GM18951 (cell line): ENCODE data around the gene THOC5.

Experiments used
- POLR2A ChIP-seq: IDR thresholded peaks from 4 replicates; pipeline ENCODE4 v1.6.1; 2011; ENCODE audit warnings: mild to moderate bottlenecking; ENCODE audit not compliant: insufficient read length, insufficient read depth; ENCODE audit errors: extremely low read depth
- in situ Hi-C: fragments of 300-500 bp; cut with MboI; formaldehyde crosslinking; loops from one replicate; pipeline ENCODE4 v1.12.0; 2022; ENCODE audit warnings: low sequenced_read_pairs, mixed read lengths, inconsistent platforms; ENCODE audit not compliant: unreplicated experiment

The THOC5 gene

DNA sequence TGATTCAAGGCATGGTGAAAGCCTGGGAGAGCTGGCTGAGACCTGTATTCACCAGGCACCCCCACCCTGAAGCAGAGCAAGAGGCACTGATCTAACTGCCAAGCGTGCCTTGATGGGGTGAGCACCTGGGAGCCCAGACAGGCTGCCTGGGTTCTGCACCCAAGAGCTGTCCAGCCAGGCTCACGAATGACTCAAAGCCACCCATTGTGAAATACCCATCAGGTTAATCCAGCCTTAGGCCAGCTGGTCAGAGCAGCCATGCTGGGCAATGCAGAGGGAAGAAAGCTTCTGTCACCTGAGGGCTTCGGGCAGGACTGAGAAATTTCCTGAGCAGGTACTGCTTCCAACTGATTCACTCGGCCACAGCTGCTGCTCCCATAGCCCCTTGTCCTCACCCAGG lies 22.1 kb downstream of the THOC5 start:
- TF ChIP-seq POLR2A: no peak
- in situ Hi-C loops: no loop called here

DNA sequence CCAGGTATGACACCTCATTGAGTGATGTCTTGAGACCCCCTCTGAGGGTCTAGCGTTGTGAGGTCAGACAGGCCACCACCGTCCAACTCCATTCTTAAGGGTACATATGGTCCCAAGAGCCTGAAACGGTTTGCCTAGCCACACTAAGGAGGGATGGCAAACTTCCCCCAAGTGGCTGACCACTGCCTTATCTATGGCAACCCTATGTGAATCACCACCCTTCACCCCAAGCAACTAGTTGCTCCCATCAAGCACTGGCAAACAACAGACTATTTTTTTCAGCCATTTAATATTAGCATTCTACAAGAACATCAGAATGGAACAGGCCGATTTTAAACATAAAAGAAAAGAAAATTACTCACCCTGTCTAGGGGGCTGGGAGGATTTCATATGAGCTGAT lies 22.8 kb downstream of the THOC5 start:
- in situ Hi-C loops: no loop called here
- TF ChIP-seq POLR2A: no peak

DNA sequence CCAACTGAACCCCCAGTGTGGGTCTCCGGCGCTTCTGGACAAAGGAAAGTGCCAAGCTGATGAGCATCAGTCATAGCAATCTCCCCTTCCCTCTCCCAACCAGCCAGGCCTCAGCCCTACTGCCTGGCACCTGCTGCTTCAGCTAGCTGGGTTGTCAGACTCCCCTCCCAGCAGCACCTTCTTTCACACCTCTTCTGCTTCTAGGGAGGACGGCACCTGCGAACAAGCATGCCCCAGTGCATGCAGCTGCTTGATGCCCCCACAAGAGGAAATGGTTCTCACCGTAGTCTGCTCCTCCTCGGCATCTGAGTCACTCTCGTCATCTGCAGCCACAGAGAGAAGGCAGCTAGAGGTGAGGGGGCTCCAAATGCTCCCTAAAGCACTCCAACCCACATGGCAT lies 25.4 kb downstream of the THOC5 start:
- TF ChIP-seq POLR2A: no peak
- in situ Hi-C loops: no loop called here

DNA sequence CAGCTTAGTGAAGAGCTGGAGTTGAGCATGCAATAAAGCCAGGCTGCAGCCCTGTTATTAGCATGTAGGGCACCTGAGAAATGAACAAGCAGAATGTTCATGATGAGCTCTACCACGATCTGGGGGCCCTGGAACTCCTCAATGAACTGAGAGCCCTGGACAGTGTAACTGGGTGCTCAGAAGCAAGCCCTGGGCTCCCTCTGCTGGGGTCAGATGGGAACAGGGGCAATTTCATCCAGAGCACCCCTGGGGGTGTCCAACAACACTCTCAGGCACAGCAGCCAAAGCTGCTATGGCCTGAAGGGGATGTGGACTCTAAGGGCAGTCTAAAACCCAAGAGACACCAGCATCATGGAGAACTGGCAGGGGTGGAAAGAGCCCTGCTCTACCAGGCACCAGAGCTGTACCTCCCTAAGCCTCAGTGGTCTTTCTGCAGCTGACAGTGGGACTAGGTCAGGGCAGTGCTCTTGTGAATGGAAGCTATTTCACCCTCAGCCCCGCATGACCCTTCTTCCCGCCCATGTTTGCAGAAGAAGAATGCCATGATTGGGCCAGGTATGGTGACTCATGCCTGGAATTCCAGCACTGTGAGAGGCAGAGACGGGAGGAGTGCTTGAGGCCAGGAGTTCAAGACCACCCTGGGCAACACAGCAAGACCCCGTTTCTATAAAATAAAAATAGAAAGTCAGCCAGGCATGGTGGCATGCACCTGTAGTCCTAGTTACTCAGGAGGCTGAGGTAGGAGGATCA lies 28.9 kb downstream of the THOC5 start:
- in situ Hi-C loops: no loop called here
- TF ChIP-seq POLR2A: no peak

DNA sequence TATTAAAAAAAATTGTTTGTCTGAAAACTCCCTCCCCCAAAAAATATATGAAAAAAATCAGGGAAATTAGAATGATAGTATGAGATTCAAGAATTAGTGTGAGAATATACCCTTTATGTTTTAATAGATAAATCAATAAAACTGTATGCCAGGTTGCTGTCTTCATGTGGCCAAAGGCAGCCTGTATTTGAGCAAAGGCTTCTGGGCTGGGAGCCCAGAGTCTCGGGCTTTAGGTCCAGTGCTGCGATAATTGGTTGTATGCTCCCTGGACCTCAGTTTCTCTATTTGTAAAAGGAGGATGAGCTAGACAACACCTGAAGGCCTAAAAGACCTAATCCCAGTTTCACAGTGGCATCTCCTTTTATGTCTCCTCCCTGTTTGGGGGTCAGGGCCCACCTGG lies 29.8 kb downstream of the THOC5 start:
- in situ Hi-C loops: no loop called here
- no peak for TF ChIP-seq POLR2A

DNA sequence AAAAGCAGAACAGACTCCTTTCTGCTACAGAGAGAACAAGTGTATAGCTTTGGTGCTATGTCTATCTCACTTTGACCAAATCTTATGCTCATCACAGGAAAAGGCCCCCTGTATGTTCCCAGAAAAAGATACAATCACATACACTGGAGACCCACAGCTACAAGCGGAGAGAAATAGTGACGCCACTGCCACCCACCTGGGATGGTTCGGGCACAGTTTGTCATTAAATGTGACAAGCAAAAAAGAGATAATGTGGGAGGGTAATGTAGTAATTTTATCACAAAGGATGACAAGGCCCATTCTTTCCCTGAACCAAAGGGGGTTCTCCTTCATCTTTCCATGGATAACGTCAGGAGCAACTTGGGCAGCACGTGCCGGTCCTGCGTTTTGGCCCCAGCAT lies 32.0 kb downstream of the THOC5 start:
- in situ Hi-C loops: no loop called here

DNA sequence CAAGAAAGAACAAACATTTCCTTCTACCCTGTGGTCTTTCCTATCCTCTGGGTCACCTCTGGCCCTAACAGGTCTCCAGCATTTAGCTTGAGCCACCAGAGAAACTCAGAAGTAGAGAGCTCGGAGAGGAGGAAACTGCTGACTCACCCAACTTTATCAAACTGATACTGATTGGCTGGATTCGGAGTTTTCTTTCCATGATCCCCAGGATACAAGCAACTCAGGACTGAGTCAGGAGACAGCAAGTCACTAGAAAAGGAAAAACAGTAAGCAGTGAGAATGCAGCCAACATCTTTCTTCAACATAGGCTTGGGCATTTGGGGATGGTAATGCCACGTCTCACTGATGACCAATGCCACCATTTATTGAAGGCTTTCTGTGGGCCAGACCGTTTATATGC lies 32.7 kb downstream of the THOC5 start:
- in situ Hi-C loops: no loop called here
- TF ChIP-seq POLR2A: no peak

More for the DNA sequence above, 32.0 kb downstream of the THOC5 start:
- no peak for TF ChIP-seq POLR2A

DNA sequence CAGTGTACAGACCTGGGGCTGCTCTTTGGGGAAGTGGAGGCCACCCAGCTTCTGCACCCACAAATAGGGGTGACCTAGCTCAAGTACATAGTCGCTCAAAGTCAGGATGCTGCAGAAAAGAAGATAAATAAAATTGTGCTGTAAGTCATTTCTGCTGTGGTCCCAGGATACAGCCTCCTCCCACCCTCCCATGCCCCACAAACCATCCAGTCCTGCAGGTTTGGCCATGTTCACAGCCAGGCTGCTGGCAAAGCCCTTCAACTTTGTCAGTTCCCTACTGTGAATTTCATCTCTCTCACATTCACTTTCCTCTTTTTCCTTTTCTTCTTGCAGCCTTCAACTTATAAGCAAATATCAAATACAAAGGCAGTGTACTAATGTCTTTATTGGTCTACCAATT lies 33.6 kb downstream of the THOC5 start:
- in situ Hi-C loops: no loop called here
- TF ChIP-seq POLR2A: no peak

DNA sequence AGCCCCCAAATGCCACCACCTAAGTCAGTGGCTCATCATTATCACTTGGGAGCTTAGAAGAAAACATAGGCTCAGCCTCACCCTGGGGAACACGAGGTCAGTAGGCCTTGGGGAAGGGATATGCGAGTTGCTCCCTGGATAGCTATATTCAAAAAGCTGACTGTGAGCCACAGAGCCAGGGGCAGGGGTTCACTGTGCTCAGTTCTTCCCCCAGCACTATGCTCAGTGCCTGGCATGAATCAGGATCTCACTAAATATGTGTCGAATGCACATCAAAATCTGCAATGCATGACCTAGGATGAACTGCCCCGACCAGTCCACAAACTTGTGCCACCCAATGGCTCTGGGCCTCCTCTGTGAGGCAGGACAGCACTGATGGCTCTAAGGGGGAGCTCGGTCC lies 35.1 kb downstream of the THOC5 start:
- in situ Hi-C loops: no loop called here
- TF ChIP-seq POLR2A: no peak

DNA sequence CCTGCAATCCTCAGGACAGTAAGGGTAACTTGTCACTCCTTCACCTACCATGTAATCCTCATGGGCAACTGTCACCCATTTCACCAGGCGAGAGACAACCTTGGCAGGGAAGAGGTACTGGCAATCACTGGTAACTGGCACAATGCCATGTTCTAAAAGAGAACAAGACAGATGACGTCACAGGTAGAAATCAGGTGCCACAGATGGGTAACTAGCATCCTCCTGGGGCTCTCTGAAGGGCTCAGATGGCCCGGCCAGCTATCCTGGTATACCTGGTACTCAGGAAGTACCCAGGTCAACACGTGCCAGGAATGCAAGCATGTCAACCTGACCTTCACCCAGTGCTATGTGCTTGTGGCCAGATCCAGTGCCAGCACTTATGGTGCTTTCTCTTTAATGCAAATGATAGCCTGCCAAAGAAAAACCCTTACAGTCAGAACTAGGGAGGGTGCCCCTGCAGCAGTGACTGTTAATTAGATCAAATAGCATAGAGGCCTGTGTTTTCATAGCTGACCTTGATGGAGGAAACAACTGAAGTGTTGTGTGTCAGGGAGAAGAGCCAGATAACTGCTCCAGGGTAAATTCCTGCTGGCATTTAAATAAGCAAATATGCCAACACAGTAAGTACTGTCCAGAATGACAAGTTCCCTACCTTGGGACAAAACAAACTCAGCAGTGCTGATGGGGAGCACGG lies 36.2 kb downstream of the THOC5 start:
- TF ChIP-seq POLR2A: no peak
- in situ Hi-C loops: no loop called here

DNA sequence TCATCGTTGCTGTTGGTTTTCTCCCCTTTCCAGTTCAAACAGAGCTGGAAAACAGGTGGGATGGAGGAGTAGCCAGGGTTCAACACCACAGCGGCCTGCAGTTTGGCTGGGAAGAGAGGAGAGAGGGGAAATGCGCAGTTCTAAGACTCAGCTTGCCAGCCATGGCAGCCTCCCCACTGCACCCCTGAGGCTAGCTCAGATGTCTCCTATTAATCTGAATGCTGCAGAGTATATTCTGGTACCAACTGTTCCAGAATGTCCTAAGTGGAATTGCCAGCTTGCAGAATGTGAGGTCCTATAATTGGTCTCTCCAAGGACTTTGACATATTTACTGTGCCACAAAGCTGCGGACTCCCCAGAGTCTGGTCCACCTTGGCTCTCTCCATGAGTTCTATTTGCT lies 41.5 kb downstream of the THOC5 start:
- in situ Hi-C loops: no loop called here
- TF ChIP-seq POLR2A: no peak

DNA sequence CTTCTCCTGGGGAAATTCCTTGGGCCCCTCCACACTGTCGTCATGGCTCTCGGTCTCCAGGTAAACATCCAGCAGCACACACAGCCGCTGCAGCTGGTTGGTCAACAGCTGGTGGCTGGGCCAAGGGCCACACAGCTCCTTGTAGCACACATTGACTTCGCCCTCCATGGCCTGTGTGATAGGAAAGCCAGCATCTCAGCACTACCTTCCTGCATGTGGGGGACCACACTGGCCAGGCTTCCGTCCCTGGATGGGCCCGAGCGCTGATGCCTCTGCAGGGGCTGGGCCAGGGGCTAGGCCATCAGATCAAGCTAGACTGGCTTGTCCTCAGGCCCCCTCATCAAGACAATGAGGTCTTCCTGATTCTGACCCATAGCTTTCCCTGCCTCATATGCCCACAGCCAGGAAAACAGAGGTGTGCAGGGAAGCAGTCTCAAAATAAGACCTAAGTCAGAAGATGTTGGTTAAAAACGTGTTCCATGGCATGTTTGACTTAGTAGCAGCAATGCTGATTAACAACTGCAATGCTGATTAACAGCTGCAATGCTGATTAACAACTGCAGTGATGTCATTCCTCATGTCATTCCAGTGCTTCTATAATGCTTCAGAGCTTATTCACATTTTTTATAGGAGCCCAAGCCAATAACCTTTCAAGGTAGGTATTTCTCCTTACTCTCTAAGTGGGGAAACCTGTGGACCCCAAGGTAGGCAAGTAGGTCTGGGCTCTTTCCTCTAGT lies 42.3 kb downstream of the THOC5 start:
- no peak for TF ChIP-seq POLR2A
- in situ Hi-C loops: no loop called here

DNA sequence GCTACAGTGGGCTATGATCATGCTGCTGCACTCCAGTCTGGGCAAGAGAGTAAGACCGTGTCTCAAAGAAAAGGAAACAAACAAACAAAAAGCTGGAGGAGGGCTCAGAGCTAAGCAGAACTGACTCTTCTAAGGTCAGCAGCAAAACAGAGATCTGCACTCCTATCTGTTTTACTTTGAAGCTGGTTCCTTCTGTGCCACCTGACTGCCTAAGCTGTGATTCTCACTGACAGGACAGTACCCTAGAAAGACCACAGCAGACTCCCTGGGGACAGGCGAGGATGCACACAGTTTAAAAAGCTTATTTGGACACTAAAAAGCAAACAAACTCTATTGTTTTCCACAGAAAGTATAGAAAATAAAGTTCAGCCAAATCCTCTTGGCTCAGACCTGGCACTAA lies 43.0 kb downstream of the THOC5 start:
- in situ Hi-C loops: no loop called here

DNA sequence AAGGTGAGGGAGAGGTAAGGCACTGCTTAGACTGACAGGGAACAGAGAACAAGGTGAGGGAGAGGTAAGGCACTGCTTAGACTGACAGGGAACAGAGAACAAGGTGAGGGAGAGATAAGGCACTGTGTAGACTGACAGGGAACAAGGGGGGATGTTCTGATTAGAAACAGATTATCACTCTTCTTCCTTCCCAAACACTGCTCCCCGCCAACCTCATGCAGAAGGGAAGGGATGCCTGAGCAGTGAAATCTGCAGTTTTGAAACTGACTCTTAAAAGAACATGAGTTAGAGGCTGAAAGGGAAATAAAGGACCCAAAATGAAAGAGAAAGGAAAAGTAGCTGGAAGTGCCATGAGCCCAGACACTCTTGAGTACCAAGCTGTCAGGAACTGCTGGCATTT lies 43.7 kb downstream of the THOC5 start:
- in situ Hi-C loops: no loop called here
- no peak for TF ChIP-seq POLR2A

More for the DNA sequence above, 43.0 kb downstream of the THOC5 start:
- TF ChIP-seq POLR2A: no peak

DNA sequence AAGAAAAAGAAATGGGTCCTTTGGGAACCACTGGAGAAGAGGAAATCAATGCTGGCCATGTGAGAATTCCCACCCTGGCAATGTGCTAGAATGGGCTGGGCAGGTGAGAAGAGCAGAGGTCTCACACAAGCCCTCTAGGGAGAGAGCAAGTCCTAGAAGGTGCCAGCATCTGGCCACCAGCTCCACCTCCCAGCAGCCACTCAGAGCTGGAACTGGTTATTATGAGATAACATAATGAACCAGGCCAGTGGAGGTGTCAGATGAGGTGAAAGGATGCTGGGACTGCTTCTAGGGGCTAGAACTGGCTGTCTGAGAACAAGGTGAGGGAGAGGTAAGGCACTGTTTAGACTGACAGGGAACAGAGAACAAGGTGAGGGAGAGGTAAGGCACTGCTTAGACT lies 44.3 kb downstream of the THOC5 start:
- in situ Hi-C loops: no loop called here

More for the DNA sequence above, 44.3 kb downstream of the THOC5 start:
- TF ChIP-seq POLR2A: no peak
